Lower leg skin (tissue), 4 donors: Measurements from ENCODE around the gene KAT6B. TPM values are rescaled to one million over a fixed set of nuclear protein-coding genes. Genes with fewer than 3 reads are reported as not detected.

Experiments used
- DNase-seq, 2 donors: peaks; one replicate each; pipeline ENCODE4 v3.0.0-alpha.2; 2019; ENCODE audit warnings: low spot score in 2 of 2
- H3K4me3 ChIP-seq: fragments of 200-600 bp; sonication (generic); 2 replicates; pipeline ENCODE4 v1.5.1; 2017; ENCODE audit warnings: mild to moderate bottlenecking, low read depth; ENCODE audit not compliant: poor library complexity, severe bottlenecking
- POLR2A ChIP-seq, 2 donors: fragments of 450-650 bp; IDR thresholded peaks; one replicate each; pipeline ENCODE4 v1.6.1; 2016 to 2017; ENCODE audit warnings: antibody characterized with exemption in 2 of 2, mild to moderate bottlenecking in 1 of 2, moderate library complexity in 1 of 2
- whole genome bisulfite sequencing, 2 donors: methylation state at CpG; one replicate each; pipeline ENCODE4 v1.1.5; 2018; 5-methylcytosine and 5-hydroxymethylcytosine counted together
- intact Hi-C: fragments of 100-400 bp; cut with DNase I; formaldehyde crosslinking; loops from one replicate; pipeline ENCODE4 v1.15.0; 2023; ENCODE audit warnings: low total_unique reads
- total RNA-seq, 4 donors: library from RNA; depleted of rRNA; stranded (reverse); fragments of >200 nt; gene quantifications; one replicate each; pipeline ENCODE4 v1.1.0, GENCODE V29; 2016
- TF ChIP-seq, protein P1 (sequence below), 3 donors: fragments of 450-650 bp; IDR thresholded peaks; one replicate each; pipeline ENCODE4 v1.5.1; 2016; ENCODE audit warnings: antibody characterized with exemption in 3 of 3, mild to moderate bottlenecking in 3 of 3, moderate library complexity in 2 of 3

KAT6B gene
- total RNA-seq, 4 donors from 2014 or later: 17.2 to 40.1 (median 34.5) TPM

DNA sequence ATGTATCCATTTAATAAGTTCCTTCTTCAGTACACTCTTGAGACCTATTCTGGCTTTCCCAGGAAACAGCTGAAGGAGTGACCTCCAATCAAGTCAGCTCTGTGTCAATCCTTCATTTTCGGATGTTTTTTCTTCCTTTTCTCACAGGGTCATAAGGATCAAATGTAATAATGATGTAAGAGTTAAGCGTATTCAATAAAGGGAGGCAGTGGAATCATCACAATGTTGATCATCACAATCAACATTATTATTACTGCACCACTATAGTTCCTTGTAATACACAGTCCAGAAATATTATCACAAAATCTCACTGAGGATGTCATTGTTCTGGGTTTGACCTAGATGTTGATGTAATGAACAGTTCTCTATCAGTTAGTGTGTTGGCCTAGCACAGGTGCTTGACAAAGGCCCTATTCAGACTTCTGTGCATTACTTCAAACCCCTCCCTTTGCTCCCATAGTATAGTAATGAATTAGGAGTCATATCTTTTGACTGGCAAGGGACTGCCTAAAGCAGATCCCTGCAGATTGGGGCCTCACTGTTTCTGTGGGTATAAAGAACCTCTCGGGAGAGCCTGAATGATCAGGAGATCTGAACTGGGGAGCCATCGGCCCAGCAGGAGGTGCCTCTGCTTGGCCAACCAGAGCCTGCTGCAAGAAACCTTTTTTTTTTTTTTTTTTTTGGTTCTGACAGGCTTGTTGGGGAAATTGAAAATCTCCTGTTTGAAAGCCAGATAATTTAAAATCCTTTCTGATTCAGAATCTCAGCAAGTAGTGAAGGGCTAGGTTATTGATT is 100.6 kb downstream of the KAT6B start:
- no peak for TF ChIP-seq POLR2A (IDR thresholded peaks at IDR 0.05)
- TF ChIP-seq, protein P1, sequence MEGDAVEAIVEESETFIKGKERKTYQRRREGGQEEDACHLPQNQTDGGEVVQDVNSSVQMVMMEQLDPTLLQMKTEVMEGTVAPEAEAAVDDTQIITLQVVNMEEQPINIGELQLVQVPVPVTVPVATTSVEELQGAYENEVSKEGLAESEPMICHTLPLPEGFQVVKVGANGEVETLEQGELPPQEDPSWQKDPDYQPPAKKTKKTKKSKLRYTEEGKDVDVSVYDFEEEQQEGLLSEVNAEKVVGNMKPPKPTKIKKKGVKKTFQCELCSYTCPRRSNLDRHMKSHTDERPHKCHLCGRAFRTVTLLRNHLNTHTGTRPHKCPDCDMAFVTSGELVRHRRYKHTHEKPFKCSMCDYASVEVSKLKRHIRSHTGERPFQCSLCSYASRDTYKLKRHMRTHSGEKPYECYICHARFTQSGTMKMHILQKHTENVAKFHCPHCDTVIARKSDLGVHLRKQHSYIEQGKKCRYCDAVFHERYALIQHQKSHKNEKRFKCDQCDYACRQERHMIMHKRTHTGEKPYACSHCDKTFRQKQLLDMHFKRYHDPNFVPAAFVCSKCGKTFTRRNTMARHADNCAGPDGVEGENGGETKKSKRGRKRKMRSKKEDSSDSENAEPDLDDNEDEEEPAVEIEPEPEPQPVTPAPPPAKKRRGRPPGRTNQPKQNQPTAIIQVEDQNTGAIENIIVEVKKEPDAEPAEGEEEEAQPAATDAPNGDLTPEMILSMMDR (IDR thresholded peaks at IDR 0.05): no peak
- no peak for DNase-seq
- no peak overlapping the region for H3K4me3 ChIP-seq
- WGBS, 2 donors: 73 to 79% methylated on average over 4 of the region's 4 CpGs
- intact Hi-C loops: no loop called here

GRCh38 chr10:74927701-74928100 is 101.3 kb downstream of the KAT6B start:
- 58 to 68% methylated on average over 2 of the region's 2 CpGs for WGBS, 2 donors
- intact Hi-C loops: no loop called here
- no peak overlapping the region for H3K4me3 ChIP-seq
- TF ChIP-seq POLR2A (IDR thresholded peaks at IDR 0.05): no peak
- TF ChIP-seq, protein P1 (IDR thresholded peaks at IDR 0.05): no peak
- no peak for DNase-seq

DNA sequence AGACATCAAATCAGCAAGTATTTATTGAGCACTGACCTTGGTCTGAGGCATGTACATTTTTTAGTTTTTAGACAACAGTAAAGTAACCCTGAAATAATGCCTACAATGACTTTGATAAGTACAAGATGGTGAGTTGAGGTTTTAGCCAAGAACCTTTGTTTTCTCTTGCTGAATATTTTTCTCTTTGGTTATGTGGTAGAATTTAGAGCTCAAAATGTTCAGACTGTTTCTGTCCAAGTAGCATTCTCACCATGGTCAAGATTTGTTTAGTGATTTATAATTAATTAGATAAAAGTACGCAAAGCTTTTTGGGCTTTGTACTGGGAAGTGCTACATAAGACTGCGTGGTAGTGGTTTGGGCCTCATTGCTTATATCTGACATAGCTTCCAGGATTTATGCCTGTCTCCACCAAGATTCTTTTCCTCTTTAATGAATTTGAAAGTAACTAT is 102.4 kb downstream of the KAT6B start:
- intact Hi-C loops: no loop called here
- no peak for DNase-seq
- TF ChIP-seq POLR2A (IDR thresholded peaks at IDR 0.05): no peak
- TF ChIP-seq, protein P1 (IDR thresholded peaks at IDR 0.05): no peak
- WGBS, 2 donors: 55 to 59% methylated on average over 2 of the region's 2 CpGs
- no peak overlapping the region for H3K4me3 ChIP-seq

DNA sequence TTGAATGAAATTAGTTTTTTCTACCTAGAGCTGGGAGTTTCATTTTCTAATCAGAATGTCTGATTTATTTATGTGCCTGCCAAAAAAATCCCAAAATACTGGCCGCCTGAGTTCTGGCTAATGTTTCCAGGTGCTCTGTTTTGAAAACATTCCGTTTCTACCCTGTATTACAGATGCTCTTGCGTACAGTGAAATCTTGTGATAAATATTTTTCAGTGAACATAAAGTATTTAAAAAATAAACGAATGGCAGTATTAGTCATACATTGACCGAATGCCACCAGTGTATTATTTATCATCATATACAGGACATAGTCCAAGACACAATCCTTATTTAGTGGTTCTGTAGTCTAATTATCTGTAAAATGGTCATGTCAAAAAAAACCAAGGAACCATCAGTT is 102.8 kb downstream of the KAT6B start:
- no peak for DNase-seq
- 32 to 35% methylated on average over 5 of the region's 5 CpGs for WGBS, 2 donors

DNA sequence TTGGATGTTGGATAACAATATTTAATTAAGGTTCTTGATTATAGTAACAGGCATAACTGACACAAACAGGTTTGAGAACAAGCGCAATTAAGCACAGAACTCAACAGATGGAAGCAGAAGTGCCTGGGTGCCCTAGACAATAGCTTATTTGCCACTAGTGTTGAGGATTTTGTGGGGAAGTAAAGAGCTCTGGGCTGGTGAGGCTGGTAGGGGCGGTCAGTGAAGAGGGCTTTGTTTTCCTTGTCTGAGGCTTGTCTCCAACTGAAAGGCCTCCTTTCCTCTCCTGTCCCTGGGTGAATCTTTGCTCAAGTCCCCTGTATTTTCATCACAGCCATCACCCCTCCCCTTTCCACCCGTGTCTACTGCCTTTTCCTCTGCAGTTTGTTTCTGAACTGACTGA is 104.6 kb downstream of the KAT6B start:
- 86 to 87% methylated on average over 3 of the region's 3 CpGs for WGBS, 2 donors
- no peak overlapping the region for H3K4me3 ChIP-seq
- intact Hi-C loops: no loop called here
- no peak for TF ChIP-seq POLR2A (IDR thresholded peaks at IDR 0.05)
- TF ChIP-seq, protein P1 (IDR thresholded peaks at IDR 0.05): no peak
- DNase-seq: no peak

More for the DNA sequence above, 102.8 kb downstream of the KAT6B start:
- H3K4me3 ChIP-seq: no peak overlapping the region
- intact Hi-C loops: no loop called here
- TF ChIP-seq, protein P1 (IDR thresholded peaks at IDR 0.05): no peak
- TF ChIP-seq POLR2A (IDR thresholded peaks at IDR 0.05): no peak
